Measurements from ENCODE around the gene RAB6B.

RAB6B gene

GRCh38 chr3:133882986-133883586 lies 12.6 kb downstream of the RAB6B start:
- no peak overlapping the region for H3K4me3 ChIP-seq (ENCODE audit: low read length)
- TF ChIP-seq CTCF (conservative IDR thresholded peaks at IDR 0.05; ENCODE audit: low read length) = no peak
- DNase-seq (ENCODE audit: low read depth) = no peak

DNA sequence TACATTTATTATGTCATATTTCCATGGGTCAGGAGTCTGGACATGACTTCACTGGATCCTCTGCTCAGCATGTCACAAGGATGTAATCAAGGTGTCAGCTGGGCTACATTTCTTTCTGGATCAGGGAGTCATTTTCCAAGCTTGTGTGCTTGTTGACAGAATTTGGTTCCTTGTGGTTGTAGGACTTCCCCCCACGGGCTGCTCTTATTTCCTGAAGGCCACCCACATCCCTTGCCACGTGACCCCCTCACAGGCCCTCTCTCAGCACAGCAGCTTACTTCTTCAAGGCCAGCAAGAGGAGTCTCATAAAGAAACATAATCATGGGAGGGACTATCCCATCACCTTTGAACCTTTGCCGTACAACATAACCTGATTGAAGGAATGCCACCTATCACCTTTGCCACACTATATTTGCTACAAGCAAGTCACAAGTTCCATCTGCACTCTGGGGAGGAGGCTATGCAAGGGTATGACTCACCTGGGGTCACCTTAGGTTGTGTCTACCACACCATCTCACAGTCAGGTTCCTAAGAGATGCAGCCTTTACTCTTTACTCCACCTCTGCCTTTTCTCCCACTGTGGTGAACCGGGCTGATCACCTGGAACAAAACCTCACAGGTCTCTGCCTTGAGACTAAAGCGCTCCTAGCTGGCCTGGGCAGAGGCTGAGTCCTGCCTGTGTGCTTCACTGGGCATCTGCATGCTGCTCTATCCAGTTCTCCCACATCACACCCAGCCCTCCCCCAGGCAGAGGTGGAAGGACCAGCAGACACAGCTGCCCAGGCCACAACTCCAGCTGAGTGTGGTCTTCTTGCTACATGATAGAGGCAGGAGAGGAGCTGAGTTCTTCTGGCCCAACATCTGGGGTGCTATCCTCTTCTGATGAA lies 13.5 kb downstream of the RAB6B start:
- TF ChIP-seq CTCF (conservative IDR thresholded peaks at IDR 0.05; ENCODE audit: low read length) = no peak
- H3K4me3 ChIP-seq (ENCODE audit: low read length) = no peak overlapping the region
- no peak for DNase-seq (ENCODE audit: low read depth)

- H3K4me3 ChIP-seq (ENCODE audit: low read length) = no peak overlapping the region
- no peak for TF ChIP-seq CTCF (conservative IDR thresholded peaks at IDR 0.05; ENCODE audit: low read length)
- DNase-seq (ENCODE audit: low read depth) = no peak
Observed at GRCh38 chr3:133881492-133881891, 14.2 kb downstream of the RAB6B start.

- no peak for DNase-seq (ENCODE audit: low read depth)
- TF ChIP-seq CTCF (conservative IDR thresholded peaks at IDR 0.05; ENCODE audit: low read length) = no peak
- H3K4me3 ChIP-seq (ENCODE audit: low read length) = no peak overlapping the region
Observed at GRCh38 chr3:133880886-133881455, 14.7 kb downstream of the RAB6B start.

- TF ChIP-seq CTCF (conservative IDR thresholded peaks at IDR 0.05; ENCODE audit: low read length) = no peak
- DNase-seq (ENCODE audit: low read depth) = no peak
- H3K4me3 ChIP-seq (ENCODE audit: low read length) = no peak overlapping the region
Observed at GRCh38 chr3:133880287-133880686, 15.4 kb downstream of the RAB6B start.

- H3K4me3 ChIP-seq (ENCODE audit: low read length) = no peak overlapping the region
- no peak for DNase-seq (ENCODE audit: low read depth)
- no peak for TF ChIP-seq CTCF (conservative IDR thresholded peaks at IDR 0.05; ENCODE audit: low read length)
Observed at GRCh38 chr3:133878518-133878917, 17.2 kb downstream of the RAB6B start.

All from AG10803 (cell line).